CD1c-positive myeloid dendritic cell (primary cell): ENCODE measurements around the gene HCN3.
"Not testable (repeated sequence)": the region's sequence is repeated elsewhere in the genome, so short reads cannot be mapped to it uniquely, and the experiment has no call there.

Experiments used
- DNase-seq: peaks from one replicate; pipeline ENCODE4 v3.0.0-alpha.2; 2016; ENCODE audit errors: extremely low spot score

HCN3 gene

DNA sequence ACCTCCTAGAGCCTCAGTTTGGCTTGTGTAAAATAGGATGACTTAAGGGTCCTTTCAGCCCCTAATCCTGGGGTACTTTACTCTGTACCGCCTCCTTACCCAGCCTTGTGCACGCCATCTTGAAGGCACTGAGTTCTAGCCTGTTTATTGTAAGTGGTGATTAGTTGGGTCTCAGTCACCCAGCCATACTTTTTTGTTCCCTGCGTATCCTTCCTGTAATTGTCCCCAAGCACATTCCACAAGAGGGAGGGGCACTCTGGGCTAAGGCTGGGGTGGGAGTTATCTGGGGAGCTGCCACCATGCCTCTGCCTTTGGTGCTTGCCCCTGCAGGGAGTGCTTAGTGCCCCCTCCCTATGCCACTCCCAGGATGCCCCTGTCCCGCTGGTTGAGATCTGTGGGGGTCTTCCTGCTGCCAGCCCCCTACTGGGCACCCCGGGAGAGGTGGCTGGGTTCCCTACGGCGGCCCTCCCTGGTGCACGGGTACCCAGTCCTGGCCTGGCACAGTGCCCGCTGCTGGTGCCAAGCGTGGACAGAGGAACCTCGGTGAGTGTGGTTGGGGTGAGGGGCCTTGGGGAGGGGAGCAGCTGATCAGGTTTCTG lies 32.3 kb downstream of the HCN3 start:
- peak; percentile 5 for DNase-seq

- DNase-seq: no peak
Observed at GRCh38 chr1:155313261-155313660, 36.0 kb downstream of the HCN3 start.

DNA sequence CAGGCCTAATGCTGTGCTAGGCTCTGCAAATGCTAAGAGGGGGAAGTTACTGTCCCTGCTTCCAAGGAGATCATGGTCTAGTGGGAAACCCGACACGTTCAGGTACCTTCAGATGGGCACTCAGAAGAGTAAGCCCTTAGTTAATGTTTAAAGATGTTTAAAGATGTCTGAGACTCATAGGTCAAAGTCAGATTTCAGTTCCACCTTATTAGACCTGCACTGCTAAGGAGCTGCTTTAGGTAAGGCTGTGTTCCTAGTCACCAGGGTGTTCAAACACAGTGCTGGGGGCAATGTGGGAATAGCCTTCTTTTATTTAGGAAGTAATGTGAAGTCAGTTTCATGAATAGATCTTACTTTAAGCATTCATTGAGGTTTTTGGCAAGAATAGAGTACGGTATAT lies 39.7 kb downstream of the HCN3 start:
- no peak for DNase-seq

DNA sequence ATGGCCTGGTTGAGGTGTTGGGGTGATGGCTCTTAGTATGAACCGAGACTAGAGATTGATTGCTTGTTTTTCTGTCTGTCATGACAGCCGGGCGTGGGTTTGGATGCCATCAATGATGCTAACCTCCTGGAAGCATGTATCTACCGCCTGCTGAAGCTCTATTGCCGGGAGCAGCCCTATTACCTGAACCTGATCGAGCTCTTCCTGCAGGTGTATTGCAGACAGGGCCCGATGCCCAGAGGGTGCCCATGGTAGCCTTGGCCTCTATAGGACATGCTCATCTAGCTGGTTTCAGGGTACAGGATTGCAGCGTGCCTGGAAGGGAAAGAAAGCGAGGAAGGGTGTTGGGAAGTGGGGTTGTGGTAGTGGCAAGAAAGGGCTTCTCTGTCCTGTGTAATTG lies 40.8 kb downstream of the HCN3 start:
- DNase-seq: no peak

GRCh38 chr1:155319536-155319935 lies 42.3 kb downstream of the HCN3 start:
- no peak for DNase-seq

DNA sequence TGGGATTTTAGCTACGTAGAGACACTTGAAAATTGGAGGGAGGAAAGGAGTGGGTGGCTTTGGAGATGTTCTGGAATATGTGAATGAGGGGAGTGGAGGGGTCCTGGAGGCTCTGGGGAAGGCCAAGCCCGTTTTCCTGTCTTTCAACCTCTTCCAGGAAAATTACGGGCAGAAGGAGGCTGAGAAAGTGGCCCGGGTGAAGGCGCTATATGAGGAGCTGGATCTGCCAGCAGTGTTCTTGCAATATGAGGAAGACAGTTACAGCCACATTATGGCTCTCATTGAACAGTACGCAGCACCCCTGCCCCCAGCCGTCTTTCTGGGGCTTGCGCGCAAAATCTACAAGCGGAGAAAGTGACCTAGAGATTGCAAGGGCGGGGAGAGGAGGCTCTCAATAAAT lies 43.0 kb downstream of the HCN3 start:
- no peak for DNase-seq

- DNase-seq: peak; percentile 68
Observed at GRCh38 chr1:155320661-155321617, 43.7 kb downstream of the HCN3 start, which contains the start of gene RUSC1. TSS of gene RUSC1 (plus strand) at chr1:155320894. CDS start at chr1:155321774, 880 bp downstream.

DNA sequence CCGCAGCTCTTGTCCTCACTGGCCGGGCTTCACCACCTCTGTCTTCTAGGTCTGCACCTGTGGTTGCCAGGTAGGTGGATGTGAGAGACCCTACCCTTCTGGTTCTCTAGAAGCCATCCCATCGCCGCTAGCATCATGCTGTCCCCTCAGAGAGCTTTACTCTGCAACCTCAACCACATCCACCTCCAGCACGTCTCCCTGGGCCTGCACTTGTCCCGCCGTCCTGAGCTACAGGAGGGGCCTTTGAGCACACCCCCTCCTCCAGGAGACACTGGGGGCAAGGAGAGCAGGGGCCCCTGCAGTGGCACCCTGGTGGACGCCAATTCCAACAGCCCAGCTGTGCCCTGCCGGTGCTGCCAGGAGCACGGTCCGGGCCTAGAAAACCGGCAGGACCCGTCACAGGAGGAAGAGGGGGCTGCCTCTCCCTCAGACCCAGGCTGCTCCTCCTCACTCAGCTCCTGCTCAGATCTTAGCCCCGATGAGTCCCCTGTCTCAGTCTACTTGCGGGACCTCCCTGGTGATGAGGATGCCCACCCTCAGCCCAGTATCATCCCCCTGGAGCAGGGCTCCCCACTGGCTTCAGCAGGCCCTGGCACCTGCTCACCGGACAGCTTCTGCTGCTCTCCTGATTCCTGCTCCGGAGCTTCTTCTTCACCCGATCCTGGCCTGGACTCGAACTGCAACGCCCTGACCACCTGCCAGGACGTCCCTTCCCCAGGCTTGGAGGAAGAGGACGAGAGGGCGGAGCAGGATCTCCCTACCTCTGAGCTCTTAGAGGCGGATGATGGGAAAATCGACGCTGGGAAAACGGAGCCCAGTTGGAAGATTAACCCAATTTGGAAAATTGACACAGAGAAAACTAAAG lies 44.6 kb downstream of the HCN3 start:
- DNase-seq: no peak

DNA sequence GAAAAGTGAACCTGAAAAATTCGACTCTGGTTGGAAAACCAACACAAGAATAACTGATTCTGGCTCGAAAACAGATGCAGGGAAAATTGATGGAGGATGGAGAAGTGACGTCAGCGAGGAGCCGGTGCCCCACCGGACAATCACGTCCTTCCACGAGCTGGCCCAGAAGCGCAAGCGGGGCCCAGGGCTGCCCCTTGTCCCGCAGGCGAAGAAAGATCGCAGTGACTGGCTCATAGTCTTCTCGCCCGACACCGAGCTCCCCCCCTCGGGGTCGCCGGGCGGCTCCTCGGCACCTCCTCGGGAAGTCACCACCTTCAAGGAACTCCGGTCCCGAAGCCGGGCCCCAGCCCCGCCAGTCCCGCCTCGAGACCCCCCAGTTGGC lies 45.3 kb downstream of the HCN3 start:
- peak; percentile 8 for DNase-seq

DNA sequence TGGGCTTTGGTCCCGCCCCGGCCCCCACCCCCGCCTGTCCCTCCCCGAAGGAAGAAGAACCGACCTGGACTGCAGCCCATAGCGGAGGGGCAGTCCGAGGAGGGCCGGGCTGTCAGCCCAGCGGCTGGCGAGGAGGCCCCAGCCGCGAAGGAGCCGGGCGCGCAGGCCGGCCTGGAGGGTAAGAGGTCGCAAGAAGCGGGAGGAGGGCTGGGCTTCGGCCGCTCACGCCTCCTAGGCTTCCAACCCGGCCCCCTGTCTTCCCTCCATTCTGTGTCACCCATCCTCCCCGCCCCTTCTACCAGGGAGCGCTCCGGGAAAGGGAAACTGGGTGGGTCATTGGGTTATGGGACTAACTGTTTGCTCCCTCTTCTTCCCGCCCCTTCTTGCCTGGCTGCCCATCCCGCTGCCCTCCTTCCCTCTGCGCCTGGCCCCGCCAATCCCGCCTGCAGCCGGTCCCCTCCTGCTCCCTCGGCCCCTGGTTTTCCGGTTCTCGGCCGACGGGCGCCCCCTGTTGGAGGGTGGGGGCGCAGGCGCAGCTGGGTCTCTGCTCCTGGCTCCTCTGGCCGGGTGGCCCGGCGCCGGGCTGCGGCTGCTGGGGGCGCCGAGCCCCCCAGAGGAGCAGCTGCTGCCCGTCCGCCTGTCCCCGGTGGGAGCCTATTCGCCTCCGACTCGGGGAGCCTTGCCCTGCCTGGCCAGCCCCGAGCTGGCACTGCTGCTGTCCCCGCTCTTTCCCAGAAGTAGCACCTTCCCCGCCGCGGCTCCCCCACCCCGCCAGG lies 45.9 kb downstream of the HCN3 start:
- peak; percentile 91 for DNase-seq

- DNase-seq: peak; percentile 94
Observed at GRCh38 chr1:155323729-155324036, 46.4 kb downstream of the HCN3 start.

- peak; percentile 97 for DNase-seq
Observed at GRCh38 chr1:155324037-155324716, 46.9 kb downstream of the HCN3 start.

GRCh38 chr1:155324717-155325602 lies 47.7 kb downstream of the HCN3 start:
- DNase-seq: peak; percentile 40

GRCh38 chr1:155325603-155325893 lies 48.3 kb downstream of the HCN3 start:
- DNase-seq: no peak

DNA sequence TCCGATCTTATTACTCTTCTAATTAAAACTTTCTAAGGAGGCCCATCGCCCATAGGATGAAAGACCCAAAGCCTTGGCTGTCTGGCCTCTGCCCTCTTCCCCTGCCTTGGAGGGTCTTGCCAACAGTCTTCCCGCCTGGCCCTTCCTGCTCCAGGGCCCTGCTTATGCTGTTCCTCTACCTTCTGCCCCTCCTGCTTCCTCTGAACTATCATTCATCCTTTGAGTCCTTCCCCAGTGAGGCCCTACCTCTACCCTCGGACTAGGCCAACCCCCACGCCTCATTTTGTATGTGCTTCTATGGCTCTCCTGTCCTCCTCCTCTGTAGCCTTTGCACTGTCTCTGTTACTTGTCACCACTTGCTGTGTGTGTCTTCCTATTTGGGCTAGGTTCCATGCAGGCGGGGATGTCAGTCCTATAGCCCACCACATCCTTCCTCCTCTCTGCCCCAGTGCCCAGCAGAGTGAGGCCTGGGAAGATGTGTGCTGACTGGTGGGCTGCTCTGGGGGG lies 48.8 kb downstream of the HCN3 start:
- DNase-seq: no peak

DNA sequence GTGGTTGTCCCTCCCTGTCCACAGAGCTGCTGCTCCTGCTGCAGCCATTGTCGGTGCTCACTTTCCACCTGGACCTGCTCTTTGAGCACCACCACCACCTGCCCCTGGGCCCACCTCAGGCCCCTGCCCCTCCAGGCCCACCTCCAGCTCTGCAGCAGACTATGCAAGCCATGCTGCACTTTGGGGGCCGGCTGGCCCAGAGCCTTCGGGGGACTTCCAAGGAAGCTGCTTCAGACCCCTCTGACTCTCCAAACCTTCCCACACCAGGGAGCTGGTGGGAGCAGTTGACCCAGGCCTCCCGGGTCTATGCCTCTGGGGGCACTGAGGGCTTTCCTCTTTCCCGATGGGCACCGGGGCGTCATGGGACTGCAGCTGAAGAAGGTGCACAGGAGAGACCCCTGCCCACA lies 49.4 kb downstream of the HCN3 start:
- DNase-seq: no peak

DNA sequence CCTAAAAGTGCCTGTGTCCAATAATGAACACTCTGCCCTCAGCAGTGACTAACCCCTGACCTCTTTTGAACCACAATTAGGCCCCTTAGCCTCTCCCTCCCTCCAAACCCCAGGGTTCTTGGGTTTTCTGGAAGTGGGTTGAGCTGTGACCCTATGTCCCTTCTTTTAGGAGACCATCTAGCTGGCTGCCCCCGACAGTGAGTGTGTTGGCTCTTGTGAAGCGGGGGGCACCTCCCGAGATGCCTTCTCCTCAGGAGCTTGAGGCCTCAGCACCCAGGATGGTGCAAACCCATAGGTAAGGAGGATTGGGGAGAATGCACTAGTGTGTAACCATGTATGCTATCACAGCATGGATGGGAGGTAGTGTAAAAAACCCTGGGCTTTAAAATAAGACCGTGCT lies 50.7 kb downstream of the HCN3 start:
- DNase-seq: no peak

- DNase-seq: not testable (repeated sequence)
Observed at GRCh38 chr1:155328856-155329255, 51.6 kb downstream of the HCN3 start.

DNA sequence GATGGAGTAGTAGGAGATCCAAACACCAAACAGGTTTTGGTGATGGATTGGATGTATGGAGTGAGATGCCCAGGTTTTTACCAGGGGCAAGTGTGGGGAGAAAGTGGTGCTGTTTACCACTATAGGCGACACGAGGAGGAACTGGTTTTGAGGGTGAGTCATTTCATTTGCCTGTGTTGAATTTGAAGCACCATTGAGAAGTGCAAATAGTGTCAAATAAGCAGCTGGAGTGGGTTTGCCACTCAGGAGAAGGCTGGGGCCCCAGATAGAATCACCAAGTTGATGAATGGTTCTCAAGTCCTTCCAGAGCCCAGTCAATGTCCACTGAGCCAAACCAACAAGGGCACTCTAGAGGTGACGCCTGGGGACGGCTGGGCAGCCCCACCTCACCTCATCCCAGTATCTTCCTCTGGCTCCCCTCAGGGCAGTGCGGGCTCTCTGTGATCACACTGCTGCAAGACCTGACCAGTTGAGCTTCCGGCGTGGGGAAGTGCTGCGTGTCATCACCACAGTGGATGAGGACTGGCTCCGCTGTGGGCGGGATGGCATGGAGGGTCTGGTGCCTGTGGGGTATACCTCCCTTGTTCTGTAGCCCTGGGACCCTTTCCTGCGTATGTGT lies 52.8 kb downstream of the HCN3 start:
- DNase-seq: peak; percentile 2

DNA sequence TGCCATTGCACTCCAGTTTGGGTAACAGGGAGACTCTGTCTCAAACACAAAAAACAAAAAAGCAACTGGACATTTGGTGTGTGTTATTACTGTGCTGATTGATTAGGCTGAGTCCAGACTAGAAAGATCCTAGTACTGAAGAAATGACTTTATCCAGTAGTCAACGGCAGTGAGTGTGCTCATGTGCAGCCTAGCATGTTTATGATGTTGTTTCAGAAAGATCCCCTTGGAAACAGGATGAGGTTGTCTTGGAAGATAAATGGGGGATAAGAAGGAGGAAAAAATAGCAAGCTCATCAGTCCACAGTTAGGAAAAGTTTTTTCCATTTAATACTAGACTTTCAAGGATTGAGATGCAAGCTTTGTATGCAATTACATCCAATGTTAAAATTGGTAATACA lies 57.7 kb downstream of the HCN3 start:
- no peak for DNase-seq
